Measurements from ENCODE around the gene NUDT22. TPM values are rescaled to one million over a fixed set of nuclear protein-coding genes. Genes with fewer than 3 reads are reported as not detected.
A peak's percentile ranks its signal among the peaks of the same experiment; 100 is the strongest.

Gene NUDT22
- total and polyA plus RNA-seq, 2 of the 8 experiments (the other 6 are each of a cell fraction or from before 2014, with no cell fraction given): 43.4 to 69.0 TPM

DNA sequence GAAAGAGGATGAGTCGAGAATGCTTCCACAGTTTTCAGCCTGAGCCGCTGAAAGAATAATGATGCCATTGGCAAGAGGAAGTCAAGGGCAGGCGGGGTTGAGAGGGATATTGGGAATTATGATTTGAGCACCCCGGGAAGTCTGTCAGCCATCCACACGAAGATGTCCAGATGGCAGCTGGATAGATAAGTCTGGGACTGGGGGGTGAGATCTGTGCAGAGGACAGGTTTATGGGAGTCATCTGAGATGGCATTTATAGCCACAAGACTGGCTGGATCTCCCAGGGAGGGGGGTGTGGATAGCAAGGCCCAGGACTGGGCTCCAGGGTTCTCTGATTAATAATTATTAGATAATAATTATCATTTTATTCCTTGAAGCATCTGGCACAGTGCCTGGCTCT is 45.2 kb upstream of the NUDT22 start:
- H3K36me3 ChIP-seq (ENCODE audit: control insufficient read depth in 2 of 4, insufficient read depth in 4 of 4, low read length in 3 of 4): peaks cover 0 to 7% (median under 1%) of the 10 kb centered on the region in 4 experiments; a peak in 2 of 8 replicates
- H2BK20ac ChIP-seq (ENCODE audit: low read length): no peak overlapping the region
- no peak overlapping the region for H2BK120ac ChIP-seq (replicated peaks; ENCODE audit: low read depth, low read length)
- no peaks in the 10 kb centered on the region for H3K9me3 ChIP-seq (ENCODE audit: insufficient read depth in 2 of 2, low read depth in 1 of 2, low read length in 1 of 2)
- H3K56ac ChIP-seq (replicated peaks; ENCODE audit: insufficient read length, low read depth, low read length): no peak overlapping the region
- no peak overlapping the region for H2AFZ ChIP-seq (ENCODE audit: low read length)
- no peaks in the 10 kb centered on the region for H3K27me3 ChIP-seq (replicated peaks in 1 of 4; ENCODE audit: control insufficient read depth in 3 of 4, extremely low read depth in 1 of 4, insufficient read depth in 3 of 4, low read length in 3 of 4)
- no peak overlapping the region for H3K9ac ChIP-seq (replicated peaks in 1 of 4; ENCODE audit: extremely low read depth in 1 of 4, low read depth in 3 of 4, low read length in 3 of 4)
- CTCF ChIA-PET (ENCODE audit: partially characterized antibody): interaction anchor here (0.8 to 2.4 kb wide), 8 partner anchors 14 to 246 kb away, joined by 3 to 7 read pairs (median 4); partner anchors contain the start of gene FERMT3
- H4K91ac ChIP-seq (replicated peaks; ENCODE audit: insufficient read length, low read length): no peak overlapping the region
- H2BK15ac ChIP-seq (ENCODE audit: low read length): no peak overlapping the region
- WGBS, 2 experiments (ENCODE audit: extremely low coverage in 1 of 2, insufficient coverage in 1 of 2, insufficient read length in 1 of 2, insufficient replicate concordance in 2 of 2, low coverage in 1 of 2, low lambda C conversion rate in 2 of 2, missing lambda C conversion rate in 1 of 2): 93% methylated on average over 5 of the region's 5 CpGs; no CpG with 5 or more reads in 1 of the 2 experiments
- POLR2A ChIA-PET (ENCODE audit: partially characterized antibody): interaction anchor here (0.6 to 9.7 kb wide), 10 partner anchors 10 to 183 kb away, joined by 3 to 48 read pairs (median 4); partner anchors contain the start of genes MACROD1, NUDT22 and TRPT1
- no peak overlapping the region for H3K18ac ChIP-seq (ENCODE audit: extremely low read depth, low read length)
- no peaks in the 10 kb centered on the region; the same call in 1 of the 2 replicates for H3K79me1 ChIP-seq (ENCODE audit: low read depth, low read length)
- no peak overlapping the region for H4K5ac ChIP-seq (ENCODE audit: insufficient read length, low read depth, low read length)
- DNase-seq (ENCODE audit: low read depth in 1 of 2, low spot score in 2 of 2) (no peak), FAIRE-seq (no peak)
- H3K4me2 ChIP-seq (ENCODE audit: insufficient read depth in 1 of 2, low read depth in 2 of 2, low read length in 2 of 2): peak overlapping the region in 1 of 2 experiments; percentile 31; a peak in 1 of 4 replicates
- no peak for TF ChIP-seq TEAD4 (IDR thresholded peaks at IDR 0.05; ENCODE audit: low read depth, low read length)
- TF ChIP-seq SIX5 (IDR thresholded peaks at IDR 0.05; ENCODE audit: low read depth, low read length): no peak
- TF ChIP-seq EGR1 (IDR thresholded peaks at IDR 0.05; ENCODE audit: borderline replicate concordance, low read depth, low read length): no peak
- no peak for TF ChIP-seq MAFK (IDR thresholded peaks at IDR 0.05; ENCODE audit: low read depth, low read length)
- TF ChIP-seq TBP (IDR thresholded peaks at IDR 0.05; ENCODE audit: low read depth, low read length): no peak
- no peak for TF ChIP-seq TAF7 (optimal IDR thresholded peaks at IDR 0.05; ENCODE audit: borderline replicate concordance, low read depth, low read length)
- TF ChIP-seq POU5F1 (IDR thresholded peaks at IDR 0.05; ENCODE audit: low read depth, low read length): no peak
- H3K4ac ChIP-seq (replicated peaks; ENCODE audit: insufficient read length, low read depth, low read length): no peak overlapping the region
- no peak overlapping the region for H3K14ac ChIP-seq (ENCODE audit: insufficient read length)
- H3K4me3 ChIP-seq (ENCODE audit: extremely low read depth in 1 of 4, insufficient read depth in 2 of 4, low read depth in 3 of 4, low read length in 4 of 4): no peak overlapping the region
- peaks cover 0 to 23% of the 10 kb centered on the region in 2 experiments; a peak in 2 of 4 replicates for H3K79me2 ChIP-seq (ENCODE audit: control insufficient read depth in 1 of 2, insufficient read depth in 2 of 2, low read length in 2 of 2)
- H3K27ac ChIP-seq (ENCODE audit: low read depth, low read length): no peak overlapping the region
- H3K23ac ChIP-seq (ENCODE audit: insufficient read length): no peak overlapping the region
- H3K23me2 ChIP-seq (ENCODE audit: low read depth, low read length): peaks cover 6% of the 10 kb centered on the region
- peaks cover 0 to 9% (median 3%) of the 10 kb centered on the region in 4 experiments; a peak in 6 of 7 replicates for H3K4me1 ChIP-seq (replicated peaks in 1 of 4; ENCODE audit: control insufficient read depth in 3 of 4, insufficient read depth in 4 of 4, low read length in 3 of 4)
- no peak overlapping the region for H4K8ac ChIP-seq (ENCODE audit: extremely low read depth, insufficient read depth, low read length)
- no peak overlapping the region for H2AK5ac ChIP-seq (ENCODE audit: low read depth, low read length)
- no peak overlapping the region for H2BK5ac ChIP-seq (ENCODE audit: low read depth, low read length)
- no peak overlapping the region for H2BK12ac ChIP-seq (ENCODE audit: low read depth, low read length)
- H4K20me1 ChIP-seq (replicated peaks in 1 of 2; ENCODE audit: control insufficient read depth in 1 of 2, insufficient read depth in 2 of 2, low read length in 2 of 2): peaks cover 1 to 10% of the 10 kb centered on the region in 2 experiments

All from H1 (cell line).